Stimulated activated CD4-positive, alpha-beta T cell treated with anti-CD3 and anti-CD28 coated beads, Interleukin-2, amount 100 ng/mL, for 4 hours (primary cell): ENCODE results near the gene TMEM236.

Experiments used
- DNase-seq: peaks from one replicate; pipeline ENCODE4 v3.0.0-alpha.2; 2020; ENCODE audit warnings: low read depth

Gene TMEM236

DNA sequence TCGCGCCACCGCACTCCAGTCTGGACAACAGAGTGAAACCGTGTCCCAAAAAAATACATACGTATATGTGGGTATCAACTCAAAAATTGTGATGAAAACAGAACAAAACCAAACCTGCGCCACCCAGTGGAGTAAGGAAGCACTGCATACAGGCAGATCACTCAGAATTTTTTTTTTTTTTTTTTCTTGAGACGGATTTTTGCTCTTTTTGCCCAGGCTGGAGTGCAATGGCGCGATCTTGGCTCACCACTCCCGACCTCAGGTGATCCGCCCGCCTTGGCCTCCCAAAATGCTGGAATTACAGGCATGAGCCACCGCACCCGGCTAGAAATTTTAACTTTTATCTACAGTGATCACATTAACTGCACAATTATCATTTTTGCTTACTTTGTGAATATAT is 9.1 kb upstream of the TMEM236 start:
- DNase-seq: peak; percentile 40

DNA sequence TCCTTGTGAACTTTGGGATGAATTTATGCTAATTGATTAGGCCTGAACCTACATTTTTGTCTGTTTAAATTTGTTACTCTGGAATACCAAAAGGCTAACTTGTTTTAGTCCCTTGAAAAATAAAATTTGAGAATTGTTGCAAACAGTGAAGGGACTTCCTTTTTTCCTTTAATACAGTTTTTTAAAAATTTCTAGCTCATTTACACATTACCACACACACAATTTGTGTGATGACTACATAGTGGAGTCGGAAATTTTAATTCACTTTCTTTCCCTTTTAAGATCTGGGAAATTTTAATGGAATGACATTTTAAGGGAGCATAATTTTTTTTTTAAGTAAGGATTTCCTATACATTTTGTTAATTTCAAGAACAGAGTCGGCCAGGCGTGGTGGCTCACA is 8.6 kb upstream of the TMEM236 start:
- no peak for DNase-seq

DNA sequence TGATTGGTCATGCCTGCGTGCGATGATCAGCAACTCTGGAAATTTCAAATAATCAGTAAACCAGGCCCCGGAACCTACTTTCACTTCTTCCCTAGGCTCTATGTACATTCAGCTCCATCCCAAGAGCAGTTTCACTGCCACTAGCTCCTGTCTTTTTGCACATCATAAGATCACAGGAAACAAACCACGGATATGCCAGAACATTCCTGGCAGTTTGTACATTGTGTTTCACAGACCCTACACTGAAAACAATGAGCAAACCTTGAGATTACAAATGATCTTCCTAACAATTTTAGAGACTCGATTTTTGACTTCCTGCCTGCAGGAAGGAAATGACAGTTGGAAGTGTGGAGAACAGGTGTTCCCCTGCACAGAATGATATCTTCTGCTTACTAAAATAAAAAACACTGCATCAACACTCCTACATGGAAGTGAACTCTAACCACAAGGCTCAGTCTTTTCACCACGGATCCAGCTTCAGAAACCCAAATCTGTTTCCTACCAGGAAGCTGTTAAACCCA is 7.6 kb upstream of the TMEM236 start:
- DNase-seq: no peak

DNA sequence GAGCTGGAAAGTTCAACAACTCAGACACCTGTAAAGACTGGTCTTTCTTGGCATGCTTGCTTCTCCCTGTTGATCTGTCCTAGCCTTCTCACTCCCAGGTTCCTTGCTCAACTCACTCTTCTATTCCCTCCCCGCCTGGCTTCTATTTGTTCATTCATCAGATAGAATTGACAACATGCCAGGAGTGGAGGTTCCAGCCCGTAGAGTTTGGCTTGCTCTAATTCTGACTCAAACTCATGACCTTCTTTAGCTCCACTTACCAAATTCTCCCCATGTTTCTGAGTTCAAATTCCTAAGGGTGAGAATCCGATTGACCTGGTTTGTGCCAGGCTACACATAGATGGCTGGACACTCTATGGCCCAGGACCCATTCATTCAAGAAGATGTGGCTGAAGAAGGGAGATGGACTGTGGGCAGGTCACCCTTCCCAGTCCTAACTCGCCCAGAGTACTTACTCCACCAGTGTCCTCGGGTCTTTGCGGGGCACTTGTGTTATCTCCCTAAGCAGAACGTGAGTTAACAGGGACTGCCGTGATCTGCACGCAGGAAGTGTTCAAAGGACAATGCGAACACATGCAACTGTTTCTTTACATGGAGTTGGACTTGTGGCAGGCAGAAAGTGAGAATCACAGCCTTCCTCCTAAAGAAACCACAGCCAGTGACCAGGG is 4.0 kb upstream of the TMEM236 start:
- DNase-seq: no peak

DNA sequence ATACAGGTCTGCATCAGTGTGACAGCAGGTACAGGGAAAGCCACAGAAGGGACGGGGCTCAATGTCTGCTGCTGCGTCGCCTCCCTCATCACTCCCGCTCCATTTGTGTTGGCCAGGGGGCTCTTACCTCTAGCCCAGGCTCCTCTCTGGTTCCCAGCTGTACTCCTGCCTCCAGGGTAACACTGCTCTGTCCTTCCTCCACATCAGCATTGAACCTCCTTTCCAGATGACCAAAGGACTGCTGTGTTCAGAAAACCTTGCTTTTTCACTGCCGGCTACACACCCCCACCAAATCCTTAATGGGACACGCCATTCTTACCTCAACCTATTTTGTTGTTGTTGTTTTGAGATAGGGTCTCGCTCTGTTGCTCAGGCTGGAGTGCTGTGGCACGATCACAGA is 2.1 kb upstream of the TMEM236 start:
- no peak for DNase-seq

DNA sequence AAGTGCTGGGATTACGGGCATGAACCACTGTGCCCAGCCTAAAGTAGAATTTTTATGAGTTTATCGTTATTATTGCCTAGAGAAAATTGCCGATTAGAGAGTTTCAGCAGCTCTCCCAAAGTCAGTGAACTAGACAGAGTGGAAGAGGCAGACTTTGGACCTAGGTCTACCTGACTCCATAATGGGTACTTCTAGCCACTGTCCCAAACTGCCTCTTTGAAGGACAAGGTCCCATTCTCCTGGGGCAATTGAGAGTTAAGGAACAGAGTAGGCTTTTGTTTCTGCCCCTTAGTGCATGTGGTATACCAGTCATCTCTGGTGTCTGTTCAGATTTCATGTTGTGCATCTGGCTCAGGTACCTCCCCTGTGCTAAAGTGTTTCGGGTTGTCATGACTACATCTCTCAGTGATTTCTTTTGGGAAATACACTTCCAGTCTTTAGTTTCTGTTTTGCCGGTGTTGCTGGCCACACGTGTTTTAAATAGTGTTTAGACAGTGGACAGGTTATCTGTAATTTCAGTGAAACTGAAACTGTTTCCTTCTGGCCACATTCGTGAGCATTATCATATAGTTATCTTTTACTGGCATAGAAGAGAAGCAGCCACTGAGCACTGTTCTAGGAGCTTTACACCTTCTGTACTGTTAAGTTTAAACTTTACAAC is 4.7 kb downstream of the TMEM236 start:
- DNase-seq: no peak

DNA sequence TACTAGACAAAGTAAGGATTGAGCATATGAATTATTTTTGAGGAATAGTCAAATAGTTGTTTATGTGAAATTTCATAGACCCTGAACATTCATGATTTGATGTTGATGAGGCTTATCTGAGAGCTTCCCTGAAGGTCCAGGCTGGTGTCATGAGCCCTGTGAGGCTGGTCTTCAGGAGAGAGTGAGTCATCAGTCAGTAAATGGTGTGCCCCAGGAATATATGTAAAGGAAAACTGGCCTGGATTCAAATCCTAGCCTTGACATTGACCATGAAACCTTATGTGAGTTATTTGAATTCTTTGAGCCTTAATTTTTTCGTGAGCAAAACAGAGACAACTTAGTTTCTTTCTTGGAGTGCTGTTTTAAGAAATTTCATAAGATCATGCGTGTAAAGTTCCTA is 6.2 kb downstream of the TMEM236 start:
- no peak for DNase-seq

DNA sequence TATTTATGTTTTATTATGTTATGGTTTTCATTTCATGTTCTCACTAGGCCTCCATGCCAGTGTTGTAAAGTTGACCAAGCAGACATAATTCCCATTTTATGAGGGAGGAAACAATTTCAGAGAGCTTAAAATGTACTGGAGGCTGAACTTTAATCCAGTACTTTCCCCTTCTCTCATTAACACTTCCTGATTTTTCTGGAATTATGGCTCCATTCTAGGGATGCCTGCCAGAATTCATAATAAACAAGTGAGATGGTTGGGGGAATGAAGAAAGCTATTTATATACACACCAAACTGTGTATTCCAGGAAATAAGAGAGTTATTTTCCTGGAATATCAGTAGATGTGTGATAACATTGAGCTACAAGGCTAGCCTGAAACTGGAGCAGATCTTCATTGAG is 6.9 kb downstream of the TMEM236 start:
- DNase-seq: no peak

DNA sequence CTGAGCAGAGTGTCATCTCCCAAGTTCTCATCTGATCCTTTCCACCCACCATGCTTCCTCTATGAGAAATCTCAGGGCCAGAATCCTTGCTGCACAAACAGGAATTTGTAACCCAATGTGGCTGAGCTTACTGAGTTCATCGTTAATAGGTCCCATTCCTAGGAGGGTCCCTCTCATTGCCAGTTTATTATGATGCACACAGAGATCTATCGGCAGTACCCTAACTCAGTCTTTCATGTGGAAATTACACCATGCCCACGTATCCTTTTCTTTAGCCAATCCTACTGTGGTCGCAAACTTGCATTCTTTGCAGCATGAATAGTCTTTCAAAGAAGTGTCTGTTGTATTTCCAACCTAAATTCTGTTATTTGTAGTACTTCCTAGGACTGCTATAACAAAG is 12.1 kb downstream of the TMEM236 start:
- no peak for DNase-seq

DNA sequence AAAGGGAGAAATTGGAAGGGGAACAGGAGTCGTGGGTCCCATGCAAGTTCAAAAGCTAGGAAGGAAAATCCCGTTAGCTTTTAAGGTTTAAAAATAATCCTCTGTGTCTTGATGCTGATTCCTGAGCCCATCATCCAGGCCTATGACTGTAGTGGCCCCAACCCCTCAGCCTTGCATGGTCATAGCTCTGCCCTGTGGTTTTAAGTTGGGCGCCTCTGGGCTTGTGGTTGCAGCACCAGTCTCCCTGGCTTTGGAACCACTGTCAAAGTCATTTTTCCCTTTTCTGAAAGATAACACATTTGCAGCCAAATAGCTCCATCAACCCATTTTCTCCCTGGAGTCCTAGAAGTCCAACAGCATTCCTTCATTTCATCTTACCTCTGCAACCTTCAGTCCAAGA is 13.6 kb downstream of the TMEM236 start:
- no peak for DNase-seq

DNA sequence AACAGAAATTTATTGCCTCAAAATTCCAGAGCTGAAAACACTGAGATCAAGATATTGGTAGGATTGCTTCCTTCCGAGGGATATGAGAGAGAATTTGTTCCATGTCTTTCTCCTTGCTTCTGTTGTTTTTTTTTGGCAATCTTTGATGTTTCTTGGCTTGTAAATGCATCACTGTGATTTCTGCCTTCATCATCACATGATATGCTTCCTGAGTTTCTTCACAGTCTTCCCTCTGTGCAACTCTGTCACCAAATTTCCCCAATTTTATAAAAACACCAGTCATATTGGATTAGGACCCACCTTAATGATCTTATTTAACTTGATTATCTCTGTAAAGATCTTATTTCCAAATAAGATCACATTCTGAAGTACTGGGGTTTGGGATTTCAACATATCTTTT is 14.7 kb downstream of the TMEM236 start:
- DNase-seq: no peak

DNA sequence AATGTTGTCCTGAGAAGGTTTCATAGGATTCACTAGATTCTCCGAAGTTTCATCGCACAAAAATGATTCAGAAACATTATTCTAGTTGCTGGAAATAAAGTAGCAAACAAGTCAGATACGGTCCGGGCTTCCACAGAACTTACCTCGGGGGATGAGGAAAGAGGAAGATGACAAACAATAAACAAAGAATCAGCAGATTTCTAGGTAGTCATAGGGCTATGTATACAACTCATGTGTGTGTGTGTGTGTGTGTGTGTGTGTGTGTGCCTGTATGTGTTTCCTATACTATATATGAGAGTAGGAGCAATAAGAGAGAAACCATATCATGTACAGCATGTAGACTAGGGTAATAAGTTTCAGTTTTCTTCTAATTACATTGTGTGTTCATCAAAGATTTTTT is 16.5 kb downstream of the TMEM236 start:
- DNase-seq: no peak

DNA sequence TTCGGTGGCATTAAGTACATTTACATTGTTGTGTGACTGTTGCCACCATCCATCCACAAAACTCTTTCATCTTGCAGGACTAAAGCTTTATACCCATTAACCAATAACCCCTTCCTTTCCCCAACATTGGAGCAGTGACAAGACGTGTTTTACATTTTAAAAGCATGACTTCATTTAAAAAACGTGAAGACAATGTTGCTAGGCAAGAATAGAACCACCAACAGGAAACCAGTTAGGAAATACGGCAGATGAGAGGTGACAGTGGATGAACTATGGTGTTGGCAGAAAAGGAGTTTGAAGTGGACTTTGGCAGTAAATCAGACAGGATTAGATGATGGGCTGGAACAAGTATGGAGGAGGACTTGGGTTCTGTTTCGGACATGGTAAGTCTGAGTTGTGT is 17.0 kb downstream of the TMEM236 start:
- no peak for DNase-seq

DNA sequence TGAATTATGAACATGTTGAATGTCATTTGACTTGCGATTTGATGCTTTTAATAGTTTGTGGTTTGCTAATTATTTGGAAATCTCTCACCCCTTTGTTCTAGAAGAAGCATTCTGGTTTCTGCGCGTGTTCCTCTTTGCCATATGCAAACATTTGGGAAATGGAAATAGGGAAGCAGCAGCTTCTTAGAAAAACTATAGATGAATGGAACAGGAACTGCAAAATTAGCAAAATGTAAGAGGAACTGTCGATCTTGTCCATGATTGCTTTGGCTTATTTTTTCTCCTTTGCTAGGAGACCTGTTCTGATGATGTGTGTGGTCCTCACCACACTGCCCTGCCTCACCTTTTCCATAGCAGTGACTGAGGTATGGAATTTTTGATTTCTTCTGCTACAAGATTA is 19.0 kb downstream of the TMEM236 start:
- DNase-seq: no peak

DNA sequence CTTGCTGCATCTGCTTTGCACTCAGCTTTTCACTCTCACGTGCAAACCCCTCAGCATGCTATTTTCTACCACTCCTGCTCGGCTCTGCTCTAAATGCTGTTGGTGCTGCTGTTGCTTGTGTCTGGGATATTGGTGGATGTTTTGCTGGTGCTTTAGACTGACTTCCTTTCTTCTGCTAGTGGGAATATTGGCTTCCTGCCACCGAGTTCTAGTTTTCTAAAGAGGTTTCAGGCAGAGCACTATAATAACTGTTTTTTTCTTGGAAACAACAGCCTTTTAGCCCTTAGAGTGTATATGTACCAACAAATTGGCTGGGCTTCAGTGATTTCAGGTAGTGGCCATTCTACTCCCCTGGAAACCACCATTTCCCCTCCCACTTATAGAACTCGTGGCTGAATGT is 27.8 kb downstream of the TMEM236 start:
- no peak for DNase-seq

DNA sequence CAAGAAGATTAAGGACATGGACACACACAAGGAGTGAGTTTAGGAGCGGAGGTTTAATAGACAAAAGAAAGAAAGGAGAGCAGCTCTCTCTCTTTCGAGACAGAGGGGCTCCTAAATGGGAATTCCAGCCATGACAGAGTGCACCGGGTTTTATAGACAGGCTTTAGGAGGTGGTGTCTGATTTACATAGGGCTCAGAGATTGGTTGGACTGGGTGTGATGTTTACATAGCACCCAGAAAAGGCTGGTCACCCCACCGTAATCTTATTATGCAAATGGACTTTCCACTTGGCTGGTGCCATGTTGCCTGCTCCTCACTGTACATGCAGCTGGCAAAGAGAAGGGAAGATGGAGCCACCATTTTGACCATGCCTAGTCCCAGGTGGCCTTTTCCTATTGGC is 28.7 kb downstream of the TMEM236 start:
- no peak for DNase-seq

DNA sequence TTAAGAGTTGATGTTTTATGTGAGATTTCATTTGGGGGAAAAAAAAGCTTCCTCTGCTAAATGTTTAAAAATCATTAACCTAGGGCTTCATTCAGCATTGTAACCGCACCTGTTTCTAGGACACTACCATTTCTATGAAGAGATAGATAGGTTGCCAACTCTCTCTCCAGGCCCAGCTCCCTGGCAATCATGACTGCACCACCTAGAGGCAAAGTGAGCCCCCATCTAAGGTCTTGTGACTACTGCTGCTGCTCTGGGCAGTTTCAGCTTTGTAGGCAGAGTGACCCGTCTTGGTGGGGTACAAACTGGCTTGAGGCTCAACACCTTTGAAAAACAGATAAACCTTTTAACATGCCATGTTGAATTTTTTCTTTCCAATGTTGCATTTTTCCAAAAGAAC is 29.9 kb downstream of the TMEM236 start:
- no peak for DNase-seq

DNA sequence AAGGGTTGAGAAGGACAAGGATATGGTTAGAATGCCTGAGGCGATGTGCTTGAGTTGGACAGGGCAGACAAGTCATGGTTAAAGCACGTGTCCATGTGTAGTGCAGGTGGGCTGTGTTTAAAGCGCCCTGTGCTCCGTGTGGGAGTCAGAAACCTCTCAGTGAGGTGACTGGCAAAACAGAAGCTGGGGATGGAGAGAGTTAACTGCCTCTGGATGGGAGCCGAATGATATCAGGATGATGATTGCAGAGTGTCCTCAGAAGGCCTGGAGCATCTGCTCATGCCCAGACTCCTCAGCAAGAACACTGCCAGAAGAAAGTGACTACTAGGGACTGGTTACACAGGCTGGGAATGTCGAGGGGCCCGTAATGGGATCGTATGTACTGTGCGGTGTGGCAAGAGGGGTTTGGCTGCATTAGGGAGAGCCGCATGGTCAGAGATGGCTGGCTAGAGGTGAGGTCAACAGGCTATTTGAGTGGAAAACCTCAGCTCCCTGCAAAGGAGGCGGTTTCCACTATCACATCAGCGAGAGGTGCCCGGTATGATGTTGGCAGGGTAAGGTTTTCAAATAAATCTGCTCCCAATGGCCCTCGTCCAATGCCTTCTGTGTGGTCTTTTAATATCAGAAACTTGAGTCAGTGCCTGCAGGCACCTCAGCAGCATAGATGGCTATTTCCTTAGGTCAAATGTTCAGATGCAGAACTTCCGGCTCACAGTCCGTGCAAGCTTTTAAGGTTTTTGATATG is 31.1 kb downstream of the TMEM236 start:
- no peak for DNase-seq

DNA sequence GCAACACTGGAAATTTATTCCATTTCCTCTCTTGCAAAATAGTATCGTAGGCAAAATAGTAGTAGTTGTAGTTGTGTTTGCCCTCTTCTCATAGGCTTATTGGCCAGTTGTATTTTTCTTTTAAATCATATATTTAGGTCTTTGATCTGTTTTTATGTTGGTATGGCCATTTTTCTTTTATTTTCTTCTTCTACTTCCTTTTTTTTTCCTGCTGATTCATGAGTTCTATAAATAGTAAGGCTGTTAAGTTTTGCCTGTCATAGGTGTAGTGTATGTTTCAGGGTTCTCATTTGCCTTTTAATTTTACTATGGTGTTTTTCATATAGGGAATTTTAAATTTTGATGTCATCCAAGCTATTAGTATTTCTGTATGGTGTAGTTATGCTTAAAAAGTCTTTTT is 31.8 kb downstream of the TMEM236 start:
- no peak for DNase-seq

DNA sequence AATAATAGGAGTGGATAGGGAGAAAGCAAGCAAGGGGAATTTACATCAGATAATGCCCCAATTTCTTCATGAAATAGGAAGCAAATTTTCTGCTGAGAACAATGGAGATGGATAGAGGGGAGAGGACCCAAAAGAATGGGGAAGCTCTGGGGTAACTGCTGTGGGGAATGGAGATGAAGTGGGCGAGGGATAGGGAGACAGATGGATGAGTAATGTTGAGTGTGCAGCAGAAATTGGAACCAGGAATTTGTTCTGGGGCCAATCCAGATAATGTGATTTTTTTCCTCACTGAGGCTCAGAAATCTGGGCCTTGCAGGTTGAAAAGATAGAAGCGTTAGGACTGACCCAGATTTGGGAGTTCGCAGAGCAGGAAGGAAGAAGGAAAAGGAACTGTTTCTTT is 32.7 kb downstream of the TMEM236 start:
- no peak for DNase-seq

DNA sequence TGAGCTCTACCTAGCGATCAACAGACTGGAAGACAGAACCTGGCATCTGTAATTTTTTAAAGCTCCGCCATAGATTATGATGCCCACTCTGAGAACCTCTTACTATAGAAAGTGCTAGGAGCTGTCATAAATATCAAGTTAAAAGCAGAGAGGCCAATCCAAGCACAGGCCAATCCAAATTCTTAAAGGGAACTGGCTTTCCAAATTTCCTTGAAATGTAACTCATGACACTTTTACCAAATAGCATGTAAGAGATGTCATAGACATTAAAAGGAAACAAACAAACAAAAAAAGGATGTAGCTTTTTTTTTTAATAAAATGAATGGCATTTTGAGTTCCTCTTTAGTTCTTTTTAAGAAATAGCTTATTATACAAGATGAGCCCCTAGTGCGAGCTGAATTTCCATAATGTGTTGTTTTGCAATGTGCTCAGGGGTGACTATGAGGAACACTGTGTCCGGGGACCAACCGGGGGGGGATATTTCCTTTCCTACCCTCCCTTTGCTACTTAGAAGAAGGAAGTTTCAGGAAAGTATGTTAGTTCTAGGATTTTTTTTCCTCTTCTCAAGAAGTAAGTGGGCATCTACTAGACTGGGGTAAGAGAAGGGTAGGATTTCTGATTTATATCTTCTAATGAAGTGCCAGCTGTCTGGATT is 33.4 kb downstream of the TMEM236 start:
- no peak for DNase-seq

DNA sequence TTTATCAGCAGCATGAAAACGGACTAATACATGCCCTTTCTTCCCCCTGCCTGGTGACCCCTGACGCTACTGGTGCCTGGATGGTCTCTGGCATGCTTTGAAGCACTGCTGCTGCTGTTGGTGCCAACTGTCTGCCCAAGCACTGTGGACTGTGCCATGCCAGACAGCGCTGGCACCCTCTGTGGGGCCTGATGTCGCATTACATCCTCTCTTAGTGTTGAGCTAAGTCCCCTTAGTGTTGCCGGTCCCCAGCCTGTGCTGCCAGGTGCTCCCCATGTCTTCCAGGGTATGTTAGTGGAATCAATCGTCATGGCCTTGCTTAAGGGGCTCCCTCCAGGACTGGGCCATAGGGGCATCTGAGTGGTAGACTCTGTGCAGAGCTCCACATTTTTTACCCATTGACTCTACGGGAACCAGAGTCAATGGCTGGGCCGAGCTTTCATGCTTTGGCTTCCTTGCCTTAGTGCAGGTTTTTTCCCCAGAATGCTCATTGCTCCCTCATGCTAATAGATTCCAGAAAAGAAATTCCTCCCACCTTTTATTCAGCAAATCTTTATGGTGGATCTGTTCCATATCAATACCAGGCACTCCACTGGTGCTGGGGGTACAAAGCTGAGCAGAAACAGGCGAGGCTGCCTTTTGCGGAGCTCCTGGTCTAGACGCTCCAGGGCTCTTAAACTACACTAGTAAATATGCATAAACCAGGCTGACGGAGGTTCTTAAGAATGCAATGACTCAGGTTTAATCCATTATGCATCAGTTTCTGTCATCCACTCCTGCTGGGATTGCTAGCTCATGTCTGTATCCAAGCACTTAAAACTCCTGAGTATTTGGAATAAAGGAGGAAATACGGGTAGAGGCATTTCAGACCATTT is 35.3 kb downstream of the TMEM236 start:
- no peak for DNase-seq
